SU-DHL-6 (cell line): ENCODE data around the gene ANKRD33.

Experiments used
- H2AFZ ChIP-seq: fragments of 200-600 bp; sonication (generic); 2 replicates; pipeline ENCODE4 v1.6.1; 2014; ENCODE audit warnings: low read depth, mild to moderate bottlenecking, moderate library complexity, mixed read lengths, antibody characterized with exemption, low read length; ENCODE audit not compliant: severe bottlenecking
- H3F3A ChIP-seq: fragments of 200-600 bp; shearing (Covaris generic); 2 replicates; pipeline ENCODE4 v1.6.0; 2016; ENCODE audit warnings: antibody characterized with exemption, mild to moderate bottlenecking; ENCODE audit not compliant: insufficient read depth
- H3K27ac ChIP-seq: fragments of 200-600 bp; sonication (generic); 2 replicates; pipeline ENCODE4 v1.5.1; 2016; ENCODE audit warnings: low read depth, mild to moderate bottlenecking, low read length, moderate library complexity, mixed read lengths
- H3K27me3 ChIP-seq: fragments of 200-600 bp; sonication (generic), shearing (Covaris generic); 2 replicates; pipeline ENCODE4 v1.6.0; 2014; ENCODE audit warnings: mild to moderate bottlenecking, low read length
- H3K36me3 ChIP-seq: fragments of 200-600 bp; sonication (generic); 2 replicates; pipeline ENCODE4 v1.6.1; 2014; ENCODE audit warnings: mild to moderate bottlenecking, low read length, mixed read lengths
- H3K4me2 ChIP-seq: fragments of 300-600, 200-600 bp; shearing (Covaris generic), sonication (generic); 2 replicates; pipeline ENCODE4 v1.6.0; 2014; ENCODE audit warnings: low read length, low read depth, mild to moderate bottlenecking; ENCODE audit not compliant: poor library complexity, severe bottlenecking
- H3K4me3 ChIP-seq: fragments of 200-600 bp; sonication (generic); 2 replicates; pipeline ENCODE4 v1.5.1; 2014; ENCODE audit warnings: antibody characterized with exemption, low read length, mild to moderate bottlenecking, mixed read lengths; ENCODE audit not compliant: insufficient read depth, poor library complexity, severe bottlenecking
- H3K79me2 ChIP-seq: fragments of 200-600 bp; sonication (generic); 2 replicates; pipeline ENCODE4 v1.6.1; 2014; ENCODE audit warnings: mild to moderate bottlenecking, low read length, moderate library complexity; ENCODE audit not compliant: insufficient read depth
- H3K9ac ChIP-seq: fragments of 200-600 bp; sonication (generic); 2 replicates; pipeline ENCODE4 v1.7.0; 2014; ENCODE audit warnings: mild to moderate bottlenecking, low read length
- H3K9me2 ChIP-seq: fragments of 200-600 bp; sonication (generic); replicated peaks from 2 replicates; pipeline ENCODE4 v1.6.1; 2014; ENCODE audit warnings: low read length; ENCODE audit not compliant: insufficient read depth
- H3K9me3 ChIP-seq: fragments of 200-600 bp; sonication (generic); 2 replicates; pipeline ENCODE4 v1.6.1; 2014; ENCODE audit warnings: low read length, mixed read lengths; ENCODE audit not compliant: insufficient read depth
- H4K20me1 ChIP-seq: fragments of 200-600 bp; sonication (generic); 2 replicates; pipeline ENCODE4 v1.6.1; 2014; ENCODE audit warnings: low read depth, mild to moderate bottlenecking, antibody characterized with exemption, low read length, moderate library complexity, mixed read lengths
- CTCF ChIP-seq: fragments of 200-600 bp; sonication (generic); IDR thresholded peaks from one replicate; pipeline ENCODE4 v1.5.1; 2017; ENCODE audit warnings: antibody characterized with exemption, mild to moderate bottlenecking, low read length, moderate library complexity; ENCODE audit not compliant: insufficient read depth, poor library complexity, severe bottlenecking
- EZH2phosphoT487 ChIP-seq: fragments of 200-600 bp; sonication (generic), shearing (Covaris generic); conservative IDR thresholded peaks from 2 replicates; pipeline ENCODE4 v1.6.1; 2018; ENCODE audit warnings: mild to moderate bottlenecking, antibody characterized with exemption, low read length, moderate library complexity, mixed read lengths

Gene ANKRD33

GRCh38 chr12:51862947-51863346, 25.0 kb upstream of the ANKRD33 start:
- no peaks in the 10 kb centered on the region for H3F3A ChIP-seq
- H3K9me3 ChIP-seq: no peaks in the 10 kb centered on the region
- no peak overlapping the region for H3K4me3 ChIP-seq
- H3K27me3 ChIP-seq: no peaks in the 10 kb centered on the region
- TF ChIP-seq EZH2phosphoT487 (no peak), CTCF (no peak)
- H3K27ac ChIP-seq: no peak overlapping the region
- no peaks in the 10 kb centered on the region for H3K36me3 ChIP-seq
- no peak overlapping the region for H3K4me2 ChIP-seq
- H3K9ac ChIP-seq: no peak overlapping the region
- H4K20me1 ChIP-seq: no peaks in the 10 kb centered on the region
- H3K9me2 ChIP-seq: no peaks in the 10 kb centered on the region
- H2AFZ ChIP-seq: no peak overlapping the region
- no peaks in the 10 kb centered on the region for H3K79me2 ChIP-seq

GRCh38 chr12:51863363-51863932, 24.5 kb upstream of the ANKRD33 start:
- H3K4me2 ChIP-seq: no peak overlapping the region
- H3K9me3 ChIP-seq: no peaks in the 10 kb centered on the region
- no peak overlapping the region for H3K27ac ChIP-seq
- no peaks in the 10 kb centered on the region for H3K79me2 ChIP-seq
- H3K27me3 ChIP-seq: no peaks in the 10 kb centered on the region
- H3K4me3 ChIP-seq: no peak overlapping the region
- no peak for TF ChIP-seq EZH2phosphoT487
- TF ChIP-seq CTCF: no peak
- H3K9ac ChIP-seq: no peak overlapping the region
- H2AFZ ChIP-seq: no peak overlapping the region
- no peaks in the 10 kb centered on the region for H3K9me2 ChIP-seq
- no peaks in the 10 kb centered on the region for H3K36me3 ChIP-seq
- no peaks in the 10 kb centered on the region for H4K20me1 ChIP-seq
- H3F3A ChIP-seq: no peaks in the 10 kb centered on the region

- H2AFZ ChIP-seq: no peak overlapping the region
- H3K4me2 ChIP-seq: no peak overlapping the region
- TF ChIP-seq CTCF (no peak), EZH2phosphoT487 (no peak)
- H3K9me2 ChIP-seq: no peaks in the 10 kb centered on the region
- H3F3A ChIP-seq: no peaks in the 10 kb centered on the region
- H3K9me3 ChIP-seq: no peaks in the 10 kb centered on the region
- no peaks in the 10 kb centered on the region for H4K20me1 ChIP-seq
- H3K36me3 ChIP-seq: no peaks in the 10 kb centered on the region
- no peaks in the 10 kb centered on the region for H3K79me2 ChIP-seq
- no peak overlapping the region for H3K4me3 ChIP-seq
- no peak overlapping the region for H3K9ac ChIP-seq
- no peaks in the 10 kb centered on the region for H3K27me3 ChIP-seq
- H3K27ac ChIP-seq: no peak overlapping the region
Observed at GRCh38 chr12:51863933-51864832, 23.7 kb upstream of the ANKRD33 start.
